Prostate gland (tissue), 2 donors: ENCODE results near the gene TMF1. TPM values are rescaled to one million over a fixed set of nuclear protein-coding genes. Genes with fewer than 3 reads are reported as not detected.

Experiments
- DNase-seq: peaks from one replicate; pipeline ENCODE4 v3.0.0-alpha.2; 2019; ENCODE audit warnings: low spot score
- H3K27ac ChIP-seq, 2 donors: fragments of 200-600 bp; sonication (generic); 2 replicates each; pipeline ENCODE4 v1.5.1; 2017 to 2019
- H3K27me3 ChIP-seq: fragments of 200-600 bp; sonication (generic); replicated peaks from 2 replicates; pipeline ENCODE4 v1.5.1; 2019; ENCODE audit not compliant: insufficient read depth
- H3K36me3 ChIP-seq, 2 donors: fragments of 200-600 bp; sonication (generic); 1 replicate in 1 of 2; 2 replicates in 1 of 2; pipeline versions ENCODE4 v1.5.1 to v1.8.1; 2017 to 2019
- H3K4me1 ChIP-seq: fragments of 200-600 bp; sonication (generic); replicated peaks from 2 replicates; pipeline ENCODE4 v1.5.1; 2019
- H3K4me3 ChIP-seq, 2 donors: fragments of 200-600 bp; sonication (generic); 2 replicates each; pipeline ENCODE4 v1.5.1; 2017 to 2019
- H3K9me3 ChIP-seq: fragments of 200-600 bp; sonication (generic); 2 replicates; pipeline ENCODE4 v1.5.1; 2017
- POLR2A ChIP-seq: fragments of 450-650 bp; IDR thresholded peaks from one replicate; pipeline ENCODE4 v1.6.1; 2016; ENCODE audit warnings: antibody characterized with exemption, mild to moderate bottlenecking
- POLR2AphosphoS5 ChIP-seq: sonication (generic); formaldehyde crosslinking; IDR thresholded peaks from one replicate; pipeline ENCODE4 v1.6.1; 2017; ENCODE audit warnings: antibody characterized with exemption
- WGBS: methylation state at CpG from one replicate; pipeline ENCODE4 v1.1.5; 2018; 5-methylcytosine and 5-hydroxymethylcytosine counted together
- intact Hi-C: fragments of 100-400 bp; cut with DNase I; formaldehyde crosslinking; loops from one replicate; pipeline ENCODE4 v1.14.2; 2022
- total RNA-seq, 2 donors: library from RNA; depleted of rRNA; stranded (reverse); fragments of >200 nt; gene quantifications; one replicate each; pipeline ENCODE4 v1.1.0, GENCODE V29; 2016
- TF ChIP-seq, protein P1 (sequence below), 4 experiments: fragments of 200-600 bp in 2 of 4; fragments of 450-650 bp in 2 of 4; sonication (generic) in 2 of 4; IDR thresholded peaks; 1 replicate in 3 of 4; 2 replicates in 1 of 4; pipeline ENCODE4 v1.5.1; 2016 to 2019; ENCODE audit warnings: antibody characterized with exemption in 4 of 4, mild to moderate bottlenecking in 2 of 4, moderate library complexity in 2 of 4

The TMF1 gene
- total RNA-seq, 2 donors from 2014 or later, result 24.9 to 29.1 TPM

DNA sequence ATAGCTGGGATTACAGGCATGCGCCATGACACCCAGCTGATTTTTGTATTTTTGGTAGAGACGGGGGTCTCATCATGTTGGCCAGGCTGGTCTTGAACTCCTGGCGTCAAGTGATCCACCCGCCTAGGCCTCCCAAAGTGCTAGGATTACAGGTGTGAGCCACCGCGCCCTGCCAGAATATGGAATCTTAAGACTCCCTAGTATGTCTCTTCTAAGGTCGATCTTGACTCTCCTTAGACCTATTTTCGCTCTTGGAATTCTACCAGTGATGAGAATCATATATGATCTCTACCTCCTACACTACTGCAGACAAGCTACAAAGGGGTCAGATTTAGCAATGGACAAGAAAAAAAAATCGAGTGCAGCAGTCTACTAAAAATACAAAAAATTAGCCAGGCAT, 19.4 kb downstream of the TMF1 start:
- WGBS, result 95% methylated on average over 9 of the region's 9 CpGs
- peaks cover 6 to 8% of the 10 kb centered on the region in 2 donors for H3K36me3 ChIP-seq

DNA sequence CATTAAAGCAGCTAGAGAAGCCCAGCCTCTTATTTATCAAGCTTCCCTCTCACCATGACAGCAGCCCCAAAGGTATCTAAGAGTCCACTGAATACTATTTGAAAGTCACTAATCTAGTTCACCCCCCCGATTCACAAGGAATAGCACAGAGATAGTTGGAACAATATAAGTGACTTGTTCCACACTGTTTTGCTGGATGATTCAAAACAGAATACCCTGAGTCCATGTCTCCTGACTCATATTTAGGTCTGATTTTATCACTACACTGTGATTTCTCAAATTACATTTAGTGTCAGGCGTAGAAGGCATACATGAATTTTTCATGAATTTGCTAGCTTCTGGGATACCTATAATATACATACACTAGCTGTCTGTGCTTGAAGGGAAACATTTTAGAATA, 20.0 kb downstream of the TMF1 start:
- peaks cover 6 to 8% of the 10 kb centered on the region in 2 donors for H3K36me3 ChIP-seq
- 82% methylated on average over 2 of the region's 2 CpGs for WGBS
- intact Hi-C loops, result no loop called here

More for the DNA sequence above, 19.4 kb downstream of the TMF1 start:
- TF ChIP-seq POLR2A (no peak), POLR2AphosphoS5 (no peak)
- TF ChIP-seq, protein P1, sequence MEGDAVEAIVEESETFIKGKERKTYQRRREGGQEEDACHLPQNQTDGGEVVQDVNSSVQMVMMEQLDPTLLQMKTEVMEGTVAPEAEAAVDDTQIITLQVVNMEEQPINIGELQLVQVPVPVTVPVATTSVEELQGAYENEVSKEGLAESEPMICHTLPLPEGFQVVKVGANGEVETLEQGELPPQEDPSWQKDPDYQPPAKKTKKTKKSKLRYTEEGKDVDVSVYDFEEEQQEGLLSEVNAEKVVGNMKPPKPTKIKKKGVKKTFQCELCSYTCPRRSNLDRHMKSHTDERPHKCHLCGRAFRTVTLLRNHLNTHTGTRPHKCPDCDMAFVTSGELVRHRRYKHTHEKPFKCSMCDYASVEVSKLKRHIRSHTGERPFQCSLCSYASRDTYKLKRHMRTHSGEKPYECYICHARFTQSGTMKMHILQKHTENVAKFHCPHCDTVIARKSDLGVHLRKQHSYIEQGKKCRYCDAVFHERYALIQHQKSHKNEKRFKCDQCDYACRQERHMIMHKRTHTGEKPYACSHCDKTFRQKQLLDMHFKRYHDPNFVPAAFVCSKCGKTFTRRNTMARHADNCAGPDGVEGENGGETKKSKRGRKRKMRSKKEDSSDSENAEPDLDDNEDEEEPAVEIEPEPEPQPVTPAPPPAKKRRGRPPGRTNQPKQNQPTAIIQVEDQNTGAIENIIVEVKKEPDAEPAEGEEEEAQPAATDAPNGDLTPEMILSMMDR (IDR thresholded peaks at IDR 0.05), result no peak
- H3K27ac ChIP-seq, result no peak overlapping the region
- H3K4me3 ChIP-seq, result no peak overlapping the region
- H3K4me1 ChIP-seq, result no peaks in the 10 kb centered on the region
- intact Hi-C loops, result no loop called here
- H3K27me3 ChIP-seq, result no peaks in the 10 kb centered on the region
- DNase-seq, result no peak
- no peaks in the 10 kb centered on the region for H3K9me3 ChIP-seq

DNA sequence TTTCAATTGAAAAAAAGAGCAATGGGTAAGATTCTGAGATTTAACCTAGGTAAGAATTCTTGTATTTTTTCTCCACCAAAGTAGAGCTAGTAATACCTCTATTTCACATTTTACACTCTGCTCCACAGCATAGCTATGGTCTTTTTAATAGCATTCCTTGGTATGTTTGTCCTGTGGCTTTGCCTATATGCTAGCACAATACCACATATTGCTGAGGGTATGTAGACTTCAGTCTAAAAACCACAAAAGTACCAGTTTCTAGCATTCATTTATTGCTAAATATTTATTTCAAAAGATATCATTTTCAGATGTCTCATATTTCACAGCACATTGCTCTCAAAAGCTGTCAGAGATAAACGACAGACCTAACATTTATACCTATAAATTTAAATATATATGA, 20.5 kb downstream of the TMF1 start:
- H3K36me3 ChIP-seq, result peaks cover 6 to 8% of the 10 kb centered on the region in 2 donors
- no peaks in the 10 kb centered on the region for H3K27me3 ChIP-seq
- TF ChIP-seq POLR2AphosphoS5 (no peak), POLR2A (no peak)
- TF ChIP-seq, protein P1 (IDR thresholded peaks at IDR 0.05), result no peak
- no peak overlapping the region for H3K27ac ChIP-seq
- intact Hi-C loops, result no loop called here
- no peak overlapping the region for H3K4me3 ChIP-seq
- H3K9me3 ChIP-seq, result no peaks in the 10 kb centered on the region
- DNase-seq, result no peak
- WGBS, result 64% methylated on average over 1 of the region's 1 CpG
- H3K4me1 ChIP-seq, result no peaks in the 10 kb centered on the region

More for the DNA sequence above, 20.0 kb downstream of the TMF1 start:
- no peak overlapping the region for H3K27ac ChIP-seq
- H3K4me3 ChIP-seq, result no peak overlapping the region
- TF ChIP-seq POLR2AphosphoS5, result no peak
- TF ChIP-seq, protein P1 (IDR thresholded peaks at IDR 0.05), result no peak
- TF ChIP-seq POLR2A, result no peak
- H3K4me1 ChIP-seq, result no peaks in the 10 kb centered on the region
- H3K9me3 ChIP-seq, result no peaks in the 10 kb centered on the region
- no peak for DNase-seq
- no peaks in the 10 kb centered on the region for H3K27me3 ChIP-seq

DNA sequence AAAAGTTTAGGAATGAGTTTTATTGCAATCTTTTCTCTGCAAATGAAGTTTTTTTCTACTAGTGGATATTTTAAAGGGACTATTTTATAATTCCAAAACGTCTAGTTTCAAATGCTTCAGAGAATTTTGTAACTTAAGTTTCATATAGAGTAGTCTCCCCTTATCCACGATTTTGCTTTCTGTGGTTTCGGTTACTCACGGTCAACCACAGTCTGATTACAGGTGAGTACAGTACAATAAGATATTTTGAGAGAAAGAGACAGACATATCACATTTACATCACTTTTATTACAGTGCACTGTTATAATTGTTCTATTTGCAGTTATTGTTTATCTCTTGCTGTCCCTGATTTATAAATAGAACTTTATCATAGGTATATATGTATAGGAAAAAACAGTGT, 31.3 kb downstream of the TMF1 start:
- intact Hi-C loops, result no loop called here
- DNase-seq, result no peak
- WGBS, result 73% methylated on average over 4 of the region's 4 CpGs
- Histone ChIP-seq H3K4me1 (no peaks in the 10 kb centered on the region), H3K27me3 (no peaks in the 10 kb centered on the region), H3K36me3 (peaks cover 0 to 6% of the 10 kb centered on the region in 2 donors), H3K27ac (no peak overlapping the region), H3K9me3 (no peaks in the 10 kb centered on the region), H3K4me3 (no peak overlapping the region)
- no peak for TF ChIP-seq POLR2AphosphoS5
- no peak for TF ChIP-seq POLR2A
- TF ChIP-seq, protein P1 (IDR thresholded peaks at IDR 0.05), result no peak

DNA sequence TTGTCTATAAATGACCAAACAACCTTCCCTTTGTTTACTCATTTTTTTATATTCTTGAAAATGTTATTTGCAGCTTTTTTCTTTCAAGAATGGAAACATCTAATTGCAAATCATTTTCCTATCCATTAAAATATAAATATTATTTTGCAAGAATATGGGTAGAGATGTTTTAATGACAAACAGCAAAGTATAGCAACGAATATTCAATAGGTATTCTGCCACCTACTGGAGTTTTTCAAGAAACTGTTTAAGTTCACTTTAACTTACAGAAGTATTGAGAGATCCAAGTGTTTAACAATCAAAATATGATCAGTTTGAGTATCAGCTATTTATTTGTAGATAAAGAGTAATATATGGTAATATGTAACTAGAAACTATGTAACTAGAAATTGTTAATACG, 31.7 kb downstream of the TMF1 start:
- intact Hi-C loops, result no loop called here
- H3K9me3 ChIP-seq, result no peaks in the 10 kb centered on the region
- whole genome bisulfite sequencing, result 46% methylated on average over 2 of the region's 2 CpGs
- H3K27me3 ChIP-seq, result no peaks in the 10 kb centered on the region
- no peaks in the 10 kb centered on the region for H3K4me1 ChIP-seq
- TF ChIP-seq POLR2AphosphoS5, result no peak
- TF ChIP-seq, protein P1 (IDR thresholded peaks at IDR 0.05), result peak in 1 of 4 experiments; percentile 16
- peaks cover 0 to 6% of the 10 kb centered on the region in 2 donors for H3K36me3 ChIP-seq
- no peak overlapping the region for H3K4me3 ChIP-seq
- no peak overlapping the region for H3K27ac ChIP-seq
- no peak for DNase-seq
